Stimulated activated CD8-positive, alpha-beta memory T cell treated with anti-CD3 and anti-CD28 coated beads, Interleukin-4, amount 100 ng/mL, for 48 hours (primary cell): ENCODE results near the gene TEN1.

Experiments
- DNase-seq: peaks from one replicate; pipeline ENCODE4 v3.0.0-alpha.2; 2020

The TEN1 gene

DNA sequence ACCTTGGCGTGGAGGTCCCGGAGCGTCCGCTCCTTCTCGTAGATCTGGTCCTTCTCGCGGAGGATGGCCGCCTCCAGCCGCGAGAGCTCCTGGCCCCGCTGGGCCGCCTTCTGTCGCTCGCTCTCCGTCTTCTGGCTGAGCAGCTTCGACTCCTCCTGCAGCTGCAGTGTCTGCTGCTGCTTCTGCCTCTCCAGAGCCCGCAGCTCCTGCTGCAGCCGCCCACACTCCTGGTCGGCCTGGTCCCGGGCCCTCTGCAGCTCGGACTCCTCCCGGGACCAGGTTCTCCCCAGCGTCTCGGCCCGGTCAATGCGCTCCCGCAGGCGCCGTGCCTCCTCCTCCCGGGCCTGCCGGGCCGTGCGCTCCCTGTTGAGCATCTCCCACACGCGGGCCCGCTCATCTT is 29.2 kb downstream of the TEN1 start:
- DNase-seq, result no peak

GRCh38 chr17:76008630-76009425 is 29.8 kb downstream of the TEN1 start:
- DNase-seq, result no peak

DNA sequence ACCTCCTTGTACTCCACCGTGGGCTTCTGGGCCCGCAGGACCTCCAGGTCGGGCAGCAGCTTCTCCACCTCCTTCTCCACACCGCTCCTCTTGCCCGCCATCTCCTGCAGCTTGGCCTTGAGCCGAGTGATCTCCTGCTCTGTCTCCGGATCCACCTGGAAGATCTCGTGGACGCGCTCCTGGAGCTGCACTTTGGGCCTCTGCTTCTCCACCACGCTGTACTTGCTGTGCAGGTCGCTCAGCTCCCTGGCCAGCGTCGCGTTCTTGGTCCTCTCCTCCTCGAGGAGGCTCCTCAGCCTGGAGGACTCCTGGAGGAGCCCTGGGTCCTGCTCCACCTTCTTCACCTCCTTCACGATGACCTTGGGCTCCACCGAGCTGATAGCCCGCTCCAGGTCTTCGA is 30.4 kb downstream of the TEN1 start:
- DNase-seq, result no peak

DNA sequence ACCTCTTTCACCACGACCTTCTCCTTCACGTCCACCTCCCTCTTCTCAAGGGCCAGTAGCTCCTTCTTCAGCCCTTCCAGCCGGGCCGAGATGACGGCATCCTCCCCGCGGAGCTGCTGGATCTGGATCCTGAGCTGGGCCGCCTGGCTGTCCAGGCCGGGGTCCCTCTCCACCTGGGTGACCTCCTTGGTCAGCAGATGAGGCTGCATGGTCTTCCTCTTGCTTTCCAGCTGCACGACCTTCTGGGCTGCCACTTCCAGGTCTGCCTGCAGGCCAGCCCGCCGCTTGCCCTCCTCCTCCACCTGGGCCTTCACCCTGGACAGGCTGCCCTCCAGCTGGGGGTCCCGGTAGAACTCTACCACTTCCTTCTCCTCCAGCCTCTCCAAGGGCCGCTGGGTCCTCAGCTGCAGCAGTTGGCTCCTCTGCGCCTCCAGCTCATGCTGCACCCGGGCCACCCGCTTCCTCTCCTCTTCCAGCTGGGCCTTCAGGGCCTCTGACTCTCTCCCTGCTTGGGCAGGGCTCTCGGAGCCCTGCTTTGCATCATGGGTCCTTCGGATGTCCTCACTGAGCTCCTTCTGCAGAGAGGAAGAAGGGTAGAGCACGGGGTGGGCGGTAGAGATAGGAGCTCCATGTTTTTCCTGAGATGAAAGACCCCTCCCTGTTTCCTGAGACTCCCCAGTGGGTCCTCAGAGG is 31.1 kb downstream of the TEN1 start:
- no peak for DNase-seq

DNA sequence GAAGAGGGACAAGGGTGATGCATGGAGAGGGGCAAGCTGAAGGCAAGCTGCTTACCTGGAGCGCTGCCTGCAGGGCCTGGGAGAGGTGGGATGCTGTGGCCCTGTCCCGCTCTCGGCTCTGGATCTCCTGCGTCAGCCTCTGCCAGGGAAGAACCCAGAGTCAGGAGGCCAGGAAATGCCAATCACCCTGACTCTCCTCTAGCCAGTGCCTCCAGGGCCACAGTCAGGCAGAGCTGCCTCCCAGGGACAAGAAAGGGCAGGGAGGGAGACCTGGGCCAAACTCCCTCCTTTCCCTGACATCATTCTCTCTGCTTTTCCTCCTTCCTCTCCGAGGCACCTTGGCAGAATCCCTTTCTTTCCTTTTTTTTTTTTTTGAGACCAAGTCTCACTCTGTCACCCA is 32.9 kb downstream of the TEN1 start:
- DNase-seq, result no peak

DNA sequence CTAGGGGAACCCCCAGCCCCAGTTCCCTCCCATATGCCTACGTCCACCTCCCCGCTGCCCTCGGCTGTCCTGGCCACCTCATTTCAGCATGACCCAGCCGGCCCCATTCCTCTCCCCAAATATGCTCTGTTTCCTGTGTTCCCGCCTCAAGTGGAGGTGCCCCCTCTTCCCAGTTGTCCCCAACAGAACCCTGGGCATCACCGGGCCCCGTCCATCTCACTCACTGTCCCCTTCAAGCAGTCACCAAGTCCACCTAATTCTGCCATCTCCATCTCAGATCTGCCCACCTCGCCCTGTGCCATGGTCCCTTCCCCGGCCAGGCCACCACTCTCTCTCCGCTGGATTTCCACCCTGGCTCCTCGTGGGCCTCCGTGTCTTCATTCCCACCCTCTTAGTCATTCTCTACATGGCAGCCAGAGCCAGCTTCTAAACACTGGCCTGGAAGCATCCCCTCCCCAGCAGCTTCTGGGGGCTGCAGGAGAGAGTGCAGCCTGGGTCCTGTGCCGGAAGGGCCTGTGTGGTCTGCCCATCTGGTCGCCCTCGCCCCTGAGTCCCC is 34.4 kb downstream of the TEN1 start:
- DNase-seq, result no peak

DNA sequence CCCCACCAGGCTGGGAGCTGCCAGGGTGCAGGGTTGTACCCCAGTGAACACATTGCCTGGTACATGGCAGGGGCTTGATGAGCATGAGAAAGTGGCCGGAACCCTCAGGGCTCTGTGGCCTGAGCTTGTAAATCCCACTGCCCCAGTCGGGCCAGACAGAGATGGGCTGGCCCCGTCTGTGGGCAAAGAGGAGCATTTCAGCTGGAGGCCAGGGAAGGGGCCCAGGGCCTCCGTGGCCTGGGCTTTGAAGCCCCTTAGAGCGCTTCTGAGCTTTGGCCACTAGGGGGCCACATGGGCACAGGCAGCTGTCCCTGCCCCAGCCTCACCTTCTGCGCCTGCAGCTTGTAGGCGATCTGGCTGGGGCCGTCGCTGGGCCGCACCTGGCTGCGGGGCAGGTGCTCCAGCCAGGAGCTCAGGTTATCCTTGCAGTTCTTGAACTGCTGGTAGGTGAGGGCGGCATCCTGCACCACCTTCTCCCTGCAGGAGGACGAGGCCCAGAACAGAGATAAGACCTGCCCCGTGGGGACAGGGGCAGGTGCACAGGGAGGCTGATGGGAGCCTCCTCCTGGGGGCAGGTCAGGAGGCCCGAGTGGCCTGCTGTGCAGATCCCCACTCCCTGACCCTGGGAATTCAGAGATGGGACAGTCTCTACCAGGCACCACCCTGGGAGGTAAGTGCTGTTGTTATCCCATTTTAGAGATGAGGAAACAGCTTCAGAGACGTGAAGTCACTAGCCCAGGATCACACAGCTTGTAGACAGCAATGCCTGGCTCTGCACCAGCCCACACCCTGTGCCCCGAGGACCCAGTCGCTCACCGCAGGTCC is 35.3 kb downstream of the TEN1 start:
- DNase-seq, result peak; percentile 86

- no peak for DNase-seq
Observed at GRCh38 chr17:76014925-76015261, 35.9 kb downstream of the TEN1 start.

DNA sequence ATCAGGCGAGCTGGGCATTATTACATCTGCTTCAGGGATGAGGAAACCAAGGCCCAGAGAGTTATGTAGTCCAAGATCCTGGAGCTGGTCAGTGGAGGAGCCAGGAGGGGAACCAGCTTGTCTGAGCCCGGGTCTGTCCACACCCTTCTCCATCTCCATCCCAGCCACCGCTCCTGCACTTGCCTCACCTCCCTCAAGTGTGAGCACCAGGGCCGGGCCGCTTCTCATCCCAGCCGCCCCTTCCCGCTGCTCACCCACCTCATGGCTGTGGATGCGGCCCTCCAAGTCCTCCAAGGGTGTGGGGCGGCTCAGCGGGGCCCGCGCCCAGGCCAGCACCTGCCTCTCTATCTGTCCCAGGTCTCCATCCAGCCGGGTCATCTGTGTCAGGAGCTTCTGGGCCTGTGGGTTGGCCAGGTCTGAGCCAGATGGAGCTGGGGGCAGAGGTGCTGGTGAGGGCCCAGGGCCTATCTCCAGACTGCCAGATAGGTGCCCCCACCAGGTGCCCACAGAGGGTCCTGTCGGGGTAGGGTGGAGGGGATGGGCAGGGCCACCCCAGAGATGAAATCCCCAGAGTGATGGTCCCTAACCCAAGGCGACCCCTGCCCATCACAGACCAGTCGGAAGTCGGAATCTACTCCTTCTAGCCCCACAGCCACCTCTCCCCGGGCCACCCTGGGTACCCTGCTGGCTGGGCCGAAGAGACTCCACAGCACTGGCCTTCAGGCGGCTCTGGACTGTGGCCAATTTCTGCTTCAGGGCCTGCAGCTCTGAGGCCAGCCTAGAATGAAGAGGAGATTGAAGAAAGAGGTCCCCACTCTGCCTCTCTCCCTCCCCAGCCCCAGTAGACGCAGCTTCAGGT is 38.7 kb downstream of the TEN1 start:
- DNase-seq, result no peak

- no peak for DNase-seq
Observed at GRCh38 chr17:76018340-76018680, 39.3 kb downstream of the TEN1 start.

DNA sequence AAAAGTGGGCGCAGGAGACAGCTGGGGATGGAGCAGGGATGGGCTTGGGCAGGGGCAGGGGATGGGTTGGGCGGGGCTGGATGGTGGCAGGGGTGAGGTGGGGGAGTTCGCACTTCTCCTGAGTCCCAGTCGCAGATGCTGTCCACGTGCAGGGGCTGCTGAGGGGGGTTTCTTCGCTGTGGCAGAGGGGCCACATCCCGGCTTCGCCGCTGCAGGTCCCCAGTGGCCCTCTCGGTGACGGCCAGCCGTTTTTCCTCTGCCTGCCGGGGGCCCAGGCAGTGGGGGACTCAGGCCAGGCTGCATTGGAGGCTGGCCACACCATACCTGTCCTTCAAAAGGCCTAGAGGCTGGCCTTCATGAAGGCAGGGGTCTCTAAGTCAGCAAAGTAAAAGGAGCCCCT is 39.8 kb downstream of the TEN1 start:
- DNase-seq, result no peak

DNA sequence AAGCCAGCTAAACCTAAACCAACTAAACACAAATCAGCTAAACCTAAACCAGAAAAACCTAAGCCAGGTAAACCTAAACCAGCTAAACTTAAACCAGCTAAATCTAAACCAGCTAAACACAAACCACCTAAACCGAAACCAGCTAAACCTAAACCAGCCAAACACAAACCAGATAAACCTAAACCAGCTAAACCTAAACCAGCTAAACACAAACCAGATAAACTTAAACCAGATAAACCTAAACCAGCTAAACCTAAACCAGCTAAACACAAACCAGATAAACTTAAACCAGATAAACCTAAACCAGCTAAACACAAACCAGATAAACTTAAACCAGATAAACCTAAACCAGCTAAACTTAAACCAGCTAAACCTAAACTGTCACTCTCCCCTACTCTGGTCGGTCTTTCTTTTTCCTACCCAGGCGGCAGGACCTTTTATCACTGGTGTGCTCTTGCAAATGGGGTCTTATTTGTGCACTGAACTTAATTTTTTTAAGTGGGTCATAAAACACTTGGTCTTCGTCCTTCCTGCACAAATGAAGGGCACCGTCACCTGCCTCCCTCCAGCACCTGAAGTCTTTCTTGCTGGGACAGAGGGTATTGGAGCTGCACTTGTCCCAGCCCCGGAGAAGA is 40.9 kb downstream of the TEN1 start:
- DNase-seq, result no peak

- no peak for DNase-seq
Observed at GRCh38 chr17:76022285-76022684, 43.2 kb downstream of the TEN1 start.

- DNase-seq, result no peak
Observed at GRCh38 chr17:76022973-76023899, 44.2 kb downstream of the TEN1 start.

- no peak for DNase-seq
Observed at GRCh38 chr17:76023900-76024237, 44.8 kb downstream of the TEN1 start.

GRCh38 chr17:76024353-76024752 is 45.3 kb downstream of the TEN1 start:
- DNase-seq, result no peak

DNA sequence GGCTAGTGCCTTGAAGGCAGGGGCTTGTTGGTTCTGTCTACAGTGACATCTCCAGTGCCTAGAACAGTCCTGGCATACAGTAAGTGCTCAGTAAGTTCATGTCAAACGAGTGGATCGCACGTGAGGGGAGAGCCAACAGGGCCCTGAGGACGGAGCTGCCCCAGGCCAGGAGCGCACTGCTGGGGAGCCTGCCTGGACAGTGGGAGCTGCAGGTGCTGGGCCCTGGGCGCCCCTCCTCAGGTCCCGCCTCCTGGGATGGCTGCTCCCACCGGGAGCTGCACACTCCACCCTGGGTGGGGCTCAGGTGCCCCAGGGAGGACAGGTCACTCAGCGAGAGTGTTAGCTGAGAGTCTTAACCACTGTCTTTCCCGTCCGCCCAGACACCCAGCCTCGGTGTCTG is 46.3 kb downstream of the TEN1 start:
- no peak for DNase-seq

DNA sequence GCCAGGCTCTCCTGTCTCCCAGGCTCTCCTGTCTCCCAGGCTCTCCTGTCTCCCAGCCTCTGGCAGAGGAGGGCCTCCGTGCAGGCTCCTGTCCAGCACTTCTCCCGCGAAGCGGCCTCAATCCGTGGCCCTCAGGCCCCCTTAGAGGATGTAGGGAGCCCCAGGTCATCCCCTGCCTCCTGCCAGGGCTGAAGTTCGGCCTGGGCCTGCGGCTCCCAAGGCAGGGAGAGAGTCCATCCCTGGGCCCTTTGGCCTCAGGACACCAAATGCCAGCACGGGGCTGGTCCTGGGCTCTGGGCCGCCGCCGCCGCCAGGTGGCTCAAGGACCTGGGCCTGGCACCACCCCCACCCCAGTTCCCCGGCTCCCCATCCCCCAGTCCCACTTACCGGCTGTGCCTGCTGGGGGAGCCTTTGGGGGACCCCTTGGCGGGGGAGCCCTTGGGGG is 47.7 kb downstream of the TEN1 start:
- no peak for DNase-seq

- no peak for DNase-seq
Observed at GRCh38 chr17:76027159-76027839, 48.3 kb downstream of the TEN1 start, which contains the start of gene EVPL. TSS of gene EVPL (minus strand) at chr17:76027306. CDS start at chr17:76027198, 108 bp downstream.

GRCh38 chr17:76032073-76032779 is 53.2 kb downstream of the TEN1 start:
- DNase-seq, result no peak
